ENCODE measurements around the gene UBE2J1. TPM values are rescaled to one million over a fixed set of nuclear protein-coding genes. Genes with fewer than 3 reads are reported as not detected.
"Not testable (repeated sequence)": the region's sequence is repeated elsewhere in the genome, so short reads cannot be mapped to it uniquely, and the experiment has no call there.

Gene UBE2J1
- polyA plus RNA-seq (2013, experiment 1 of 2) = 34.6 TPM
- 35.3 TPM for polyA plus RNA-seq (2013, experiment 2 of 2)

GRCh38 chr6:89352278-89353117, at the start of gene UBE2J1:
Gene UBE2J1 (minus strand): TSS chr6:89352722. CDS start chr6:89352569, 153 bp downstream.
- Histone ChIP-seq H4K5ac (ENCODE audit: low read length) (no peak within 1 kb of the TSS), H3K4me3 (ENCODE audit: low read length) (peak within 1 kb of the TSS; percentile 70), H3K27me3 (ENCODE audit: insufficient read depth, low read length, poor library complexity) (no peaks in the 10 kb centered on the region), H3K79me1 (ENCODE audit: low read length) (peaks cover 6% of the 10 kb centered on the region), H3K27ac (ENCODE audit: low read depth, low read length) (peak within 1 kb of the TSS; percentile 88), H3K4ac (ENCODE audit: low read depth, low read length) (peak within 1 kb of the TSS; percentile 99), H3K36me3 (ENCODE audit: control insufficient read depth, insufficient read depth, low read length) (no peaks in the 10 kb centered on the region), H2BK15ac (replicated peaks; ENCODE audit: low read depth) (peak within 1 kb of the TSS; percentile 21), H2BK5ac (ENCODE audit: low read length) (no peak within 1 kb of the TSS), H4K8ac (ENCODE audit: low read depth, low read length) (peak within 1 kb of the TSS; percentile 87), H3K4me1 (ENCODE audit: control insufficient read depth, low read depth, low read length) (peaks cover 2% of the 10 kb centered on the region), H3K56ac (ENCODE audit: low read length) (peak within 1 kb of the TSS; percentile 94), H3K79me2 (ENCODE audit: control insufficient read depth, insufficient read depth, low read length) (peaks cover 18% of the 10 kb centered on the region), H2AK5ac (ENCODE audit: low read length) (no peak within 1 kb of the TSS), H2BK120ac (ENCODE audit: low read depth, low read length) (peak within 1 kb of the TSS; percentile 91), H3K9ac (ENCODE audit: low read length) (peak within 1 kb of the TSS; percentile 91), H3K4me2 (ENCODE audit: low read length) (peak within 1 kb of the TSS; percentile 70), H3K18ac (ENCODE audit: low read length) (peak within 1 kb of the TSS; percentile 99), H3K23ac (ENCODE audit: low read length) (peak within 1 kb of the TSS; percentile 67)
- peak; percentile 94 for DNase-seq
- no CpG with 5 or more reads among the region's 102 CpGs for WGBS (ENCODE audit: extremely low coverage, insufficient coverage, low lambda C conversion rate)

GRCh38 chr6:89400912-89401399, 48.4 kb upstream of the UBE2J1 start:
- H3K27me3 ChIP-seq (ENCODE audit: insufficient read depth, low read length, poor library complexity) = no peaks in the 10 kb centered on the region
- no peak overlapping the region for H2BK5ac ChIP-seq (ENCODE audit: low read length)
- no peak overlapping the region for H3K4ac ChIP-seq (ENCODE audit: low read depth, low read length)
- H3K4me3 ChIP-seq (ENCODE audit: low read length) = no peak overlapping the region
- no CpG with 5 or more reads among the region's 6 CpGs for WGBS (ENCODE audit: extremely low coverage, insufficient coverage, low lambda C conversion rate)
- H4K8ac ChIP-seq (ENCODE audit: low read depth, low read length) = no peak overlapping the region
- H3K9ac ChIP-seq (ENCODE audit: low read length) = no peak overlapping the region
- peaks cover 2% of the 10 kb centered on the region for H3K79me1 ChIP-seq (ENCODE audit: low read length)
- no peak overlapping the region for H2BK120ac ChIP-seq (ENCODE audit: low read depth, low read length)
- no peak overlapping the region for H3K23ac ChIP-seq (ENCODE audit: low read length)
- no peaks in the 10 kb centered on the region for H3K36me3 ChIP-seq (ENCODE audit: control insufficient read depth, insufficient read depth, low read length)
- no peak for DNase-seq
- H3K27ac ChIP-seq (ENCODE audit: low read depth, low read length) = no peak overlapping the region
- no peak overlapping the region for H3K18ac ChIP-seq (ENCODE audit: low read length)
- no peak overlapping the region for H3K56ac ChIP-seq (ENCODE audit: low read length)
- no peak overlapping the region for H3K4me2 ChIP-seq (ENCODE audit: low read length)
- H3K4me1 ChIP-seq (ENCODE audit: control insufficient read depth, low read depth, low read length) = peaks cover 10% of the 10 kb centered on the region
- no peak overlapping the region for H2BK15ac ChIP-seq (replicated peaks; ENCODE audit: low read depth)
- H4K5ac ChIP-seq (ENCODE audit: low read length) = no peak overlapping the region
- no peak overlapping the region for H2AK5ac ChIP-seq (ENCODE audit: low read length)
- H3K79me2 ChIP-seq (ENCODE audit: control insufficient read depth, insufficient read depth, low read length) = no peaks in the 10 kb centered on the region

- no peak for DNase-seq
- WGBS (ENCODE audit: extremely low coverage, insufficient coverage, low lambda C conversion rate) = no CpG with 5 or more reads among the region's 3 CpGs
- Histone ChIP-seq H2AK5ac (ENCODE audit: low read length) (no peak overlapping the region), H2BK15ac (replicated peaks; ENCODE audit: low read depth) (no peak overlapping the region), H3K79me2 (ENCODE audit: control insufficient read depth, insufficient read depth, low read length) (no peaks in the 10 kb centered on the region), H3K27me3 (ENCODE audit: insufficient read depth, low read length, poor library complexity) (no peaks in the 10 kb centered on the region), H3K23ac (ENCODE audit: low read length) (no peak overlapping the region), H3K4me2 (ENCODE audit: low read length) (no peak overlapping the region), H4K5ac (ENCODE audit: low read length) (no peak overlapping the region), H2BK5ac (ENCODE audit: low read length) (no peak overlapping the region), H3K4me1 (ENCODE audit: control insufficient read depth, low read depth, low read length) (peaks cover 7% of the 10 kb centered on the region), H3K56ac (ENCODE audit: low read length) (no peak overlapping the region), H3K9ac (ENCODE audit: low read length) (no peak overlapping the region), H3K4ac (ENCODE audit: low read depth, low read length) (no peak overlapping the region), H3K36me3 (ENCODE audit: control insufficient read depth, insufficient read depth, low read length) (no peaks in the 10 kb centered on the region), H3K27ac (ENCODE audit: low read depth, low read length) (no peak overlapping the region), H3K18ac (ENCODE audit: low read length) (no peak overlapping the region), H3K79me1 (ENCODE audit: low read length) (no peaks in the 10 kb centered on the region), H4K8ac (ENCODE audit: low read depth, low read length) (no peak overlapping the region), H3K4me3 (ENCODE audit: low read length) (no peak overlapping the region), H2BK120ac (ENCODE audit: low read depth, low read length) (no peak overlapping the region)
These were observed 47.5 kb upstream of the UBE2J1 start for GRCh38 chr6:89400050-89400449.

- H3K4me1 ChIP-seq (ENCODE audit: control insufficient read depth, low read depth, low read length) = peaks cover 7% of the 10 kb centered on the region
- no CpG with 5 or more reads among the region's 7 CpGs for WGBS (ENCODE audit: extremely low coverage, insufficient coverage, low lambda C conversion rate)
- peak; percentile 48 for DNase-seq
- no peak overlapping the region for H4K5ac ChIP-seq (ENCODE audit: low read length)
- H3K18ac ChIP-seq (ENCODE audit: low read length) = no peak overlapping the region
- H2BK120ac ChIP-seq (ENCODE audit: low read depth, low read length) = no peak overlapping the region
- H3K36me3 ChIP-seq (ENCODE audit: control insufficient read depth, insufficient read depth, low read length) = no peaks in the 10 kb centered on the region
- no peaks in the 10 kb centered on the region for H3K27me3 ChIP-seq (ENCODE audit: insufficient read depth, low read length, poor library complexity)
- no peak overlapping the region for H2BK15ac ChIP-seq (replicated peaks; ENCODE audit: low read depth)
- H3K79me2 ChIP-seq (ENCODE audit: control insufficient read depth, insufficient read depth, low read length) = no peaks in the 10 kb centered on the region
- no peak overlapping the region for H3K23ac ChIP-seq (ENCODE audit: low read length)
- no peak overlapping the region for H2BK5ac ChIP-seq (ENCODE audit: low read length)
- peak overlapping the region; percentile 31 for H3K56ac ChIP-seq (ENCODE audit: low read length)
- H3K79me1 ChIP-seq (ENCODE audit: low read length) = no peaks in the 10 kb centered on the region
- no peak overlapping the region for H3K4me3 ChIP-seq (ENCODE audit: low read length)
- H3K4me2 ChIP-seq (ENCODE audit: low read length) = no peak overlapping the region
- no peak overlapping the region for H3K4ac ChIP-seq (ENCODE audit: low read depth, low read length)
- H4K8ac ChIP-seq (ENCODE audit: low read depth, low read length) = no peak overlapping the region
- H2AK5ac ChIP-seq (ENCODE audit: low read length) = no peak overlapping the region
- H3K9ac ChIP-seq (ENCODE audit: low read length) = no peak overlapping the region
- no peak overlapping the region for H3K27ac ChIP-seq (ENCODE audit: low read depth, low read length)
These were observed 46.4 kb upstream of the UBE2J1 start for GRCh38 chr6:89398762-89399525.

- not testable (repeated sequence) for H2BK5ac ChIP-seq (ENCODE audit: low read length); H2BK120ac ChIP-seq (ENCODE audit: low read depth, low read length); H3K27me3 ChIP-seq (ENCODE audit: insufficient read depth, low read length, poor library complexity); H4K8ac ChIP-seq (ENCODE audit: low read depth, low read length); H3K4me1 ChIP-seq (ENCODE audit: control insufficient read depth, low read depth, low read length); H3K9ac ChIP-seq (ENCODE audit: low read length); H3K18ac ChIP-seq (ENCODE audit: low read length); H3K56ac ChIP-seq (ENCODE audit: low read length); H2AK5ac ChIP-seq (ENCODE audit: low read length); H3K27ac ChIP-seq (ENCODE audit: low read depth, low read length); H2BK15ac ChIP-seq (replicated peaks; ENCODE audit: low read depth); H3K36me3 ChIP-seq (ENCODE audit: control insufficient read depth, insufficient read depth, low read length); H4K5ac ChIP-seq (ENCODE audit: low read length); H3K79me2 ChIP-seq (ENCODE audit: control insufficient read depth, insufficient read depth, low read length); H3K4me2 ChIP-seq (ENCODE audit: low read length); H3K4me3 ChIP-seq (ENCODE audit: low read length); H3K23ac ChIP-seq (ENCODE audit: low read length); H3K79me1 ChIP-seq (ENCODE audit: low read length); H3K4ac ChIP-seq (ENCODE audit: low read depth, low read length); DNase-seq
- 100% methylated on average over 1 of the region's 4 CpGs for WGBS (ENCODE audit: extremely low coverage, insufficient coverage, low lambda C conversion rate)
These were observed 45.4 kb upstream of the UBE2J1 start for GRCh38 chr6:89397884-89398283.
